Measurements from ENCODE around the gene ARHGAP25. TPM values are rescaled to one million over a fixed set of nuclear protein-coding genes. Genes with fewer than 3 reads are reported as not detected.
A peak's percentile ranks its signal among the peaks of the same experiment; 100 is the strongest.

The ARHGAP25 gene
- total and polyA plus RNA-seq, 10 of the 15 experiments (the other 5 are each of a cell fraction or from before 2014, with no cell fraction given): 0.15 to 1.0 (median 0.46) TPM

DNA sequence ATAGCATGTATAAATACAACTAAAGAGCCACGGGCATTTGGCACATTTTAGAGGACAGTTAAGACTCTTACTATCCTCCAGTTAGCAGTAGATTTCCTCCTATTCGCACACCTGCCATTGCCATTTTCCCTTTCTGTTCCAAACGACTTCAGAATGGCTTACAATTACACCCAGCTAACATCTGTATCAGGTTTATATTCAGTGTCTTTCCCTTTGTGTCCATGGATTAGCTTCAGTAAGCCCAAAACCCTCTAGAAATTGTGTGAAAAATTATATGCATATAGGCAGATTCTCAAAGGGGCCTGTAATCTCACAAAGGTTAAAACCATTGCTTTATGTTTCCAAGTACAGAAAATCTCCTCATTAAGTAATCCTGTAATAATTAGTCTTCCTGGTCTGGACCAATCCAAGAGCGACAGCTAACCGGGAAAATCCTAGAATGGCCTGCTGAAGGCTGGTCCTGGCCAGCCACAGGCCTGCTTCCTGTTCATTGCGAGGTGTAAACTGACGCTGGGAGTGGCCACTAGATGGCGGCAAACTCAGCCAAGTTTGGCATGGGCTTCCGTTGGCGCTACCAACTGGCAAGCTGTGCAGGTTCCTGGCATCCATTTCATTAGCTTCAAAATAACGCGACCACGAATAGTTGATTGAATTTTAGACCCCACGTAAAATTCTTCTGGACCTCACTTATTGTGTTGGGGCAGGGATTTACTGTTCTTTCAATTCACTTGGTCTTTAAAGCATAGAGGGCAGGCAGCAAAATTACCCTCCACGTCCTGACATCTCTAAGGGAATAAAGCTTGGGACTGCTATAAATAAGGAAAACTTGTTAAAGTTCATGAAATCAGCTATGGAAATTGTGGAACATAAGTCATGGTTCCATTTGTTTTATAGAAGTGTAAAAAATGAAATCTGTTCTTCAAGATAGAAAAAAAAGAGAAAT lies 17.1 kb downstream of the ARHGAP25 start (continued):
- TF ChIP-seq IRF4 (IDR thresholded peaks at IDR 0.05; ENCODE audit: low read depth, low read length) (peak; percentile 61; the same call in 1 of the 2 replicates), NR2C2 (IDR thresholded peaks at IDR 0.05; ENCODE audit: borderline replicate concordance, control insufficient read depth, insufficient read length, low read depth) (no peak), SRF (IDR thresholded peaks at IDR 0.05; ENCODE audit: low read depth in 2 of 2, low read length in 2 of 2) (peak; percentile 96 to 97)

DNA sequence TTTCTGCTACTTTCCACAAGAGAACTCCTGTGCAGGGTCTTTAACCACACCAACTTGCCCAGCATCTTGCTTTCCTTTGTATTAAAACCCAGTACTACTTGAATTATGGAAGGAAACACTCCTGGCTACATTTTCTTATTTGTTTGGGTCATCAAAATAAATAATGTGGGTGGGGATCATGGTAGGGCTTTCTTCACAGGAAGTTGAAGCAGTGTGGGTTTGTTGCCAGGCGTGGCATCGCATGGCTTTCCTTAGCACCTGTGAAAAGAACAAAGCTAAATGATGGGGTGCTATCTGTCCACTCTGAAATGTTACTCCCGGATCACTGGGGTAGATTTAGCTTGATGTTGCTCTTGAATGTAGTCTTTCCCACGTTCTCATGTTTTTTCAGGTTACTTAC lies 18.7 kb downstream of the ARHGAP25 start:
- FAIRE-seq: no peak
- ChIA-PET CTCF (interaction anchor here (0.9 to 3.7 kb wide), 12 partner anchors 9 to 555 kb away, joined by 3 to 75 read pairs (median 14); no protein-coding TSS in a partner anchor), RAD21 (ENCODE audit: unreplicated experiment) (no interaction called here), SMC1A (ENCODE audit: uncharacterized antibody, unreplicated experiment) (interaction anchor here (0.6 to 3.8 kb wide), 7 partner anchors 15 to 971 kb away, joined by 3 to 27 read pairs (median 3); no protein-coding TSS in a partner anchor), POLR2A (no interaction called here)
- Histone ChIP-seq H3K4me1 (ENCODE audit: control insufficient read depth, insufficient read depth, low read length) (no peaks in the 10 kb centered on the region), H3K36me3 (ENCODE audit: control insufficient read depth in 2 of 2, insufficient read depth in 2 of 2, low read length in 1 of 2) (no peaks in the 10 kb centered on the region), H3K27ac (ENCODE audit: control insufficient read depth, insufficient read depth) (no peak overlapping the region), H4K20me1 (ENCODE audit: control insufficient read depth, insufficient read depth) (no peaks in the 10 kb centered on the region; the same call in 1 of the 2 replicates), H3K4me2 (ENCODE audit: control insufficient read depth, insufficient read depth) (no peak overlapping the region), H3K27me3 (replicated peaks in 1 of 2; ENCODE audit: control insufficient read depth in 2 of 2, insufficient read depth in 2 of 2, low read length in 1 of 2) (peaks cover 0 to 1% of the 10 kb centered on the region in 2 experiments; a peak in 2 of 4 replicates), H3K4me3 (no peak overlapping the region), H3K79me2 (ENCODE audit: control insufficient read depth, insufficient read depth, low read length) (no peaks in the 10 kb centered on the region), H2AFZ (ENCODE audit: control insufficient read depth, low read depth, low read length) (no peak overlapping the region), H3K9ac (ENCODE audit: control insufficient read depth, insufficient read depth, low read length) (no peak overlapping the region), H3K9me3 (replicated peaks; ENCODE audit: control insufficient read depth, insufficient read depth, low read length) (no peaks in the 10 kb centered on the region; the same call in 2 of the 3 replicates)
- intact Hi-C loops (cut with micrococcal nuclease; ENCODE audit: unreplicated experiment) (no loop called here), in situ Hi-C loops (cut with MboI) (loop anchor here (5.0 kb wide), 1 partner anchor 154 kb away; no protein-coding TSS in a partner anchor)
- 50% methylated on average over 4 of the region's 4 CpGs for WGBS (ENCODE audit: insufficient coverage, insufficient replicate concordance, low lambda C conversion rate, missing lambda C conversion rate)
- no peak for ATAC-seq
- TF ChIP-seq ZSCAN29 (IDR thresholded peaks at IDR 0.05): no peak
- TF ChIP-seq BACH1 (IDR thresholded peaks at IDR 0.05; ENCODE audit: borderline replicate concordance): no peak
- TF ChIP-seq, protein P1, sequence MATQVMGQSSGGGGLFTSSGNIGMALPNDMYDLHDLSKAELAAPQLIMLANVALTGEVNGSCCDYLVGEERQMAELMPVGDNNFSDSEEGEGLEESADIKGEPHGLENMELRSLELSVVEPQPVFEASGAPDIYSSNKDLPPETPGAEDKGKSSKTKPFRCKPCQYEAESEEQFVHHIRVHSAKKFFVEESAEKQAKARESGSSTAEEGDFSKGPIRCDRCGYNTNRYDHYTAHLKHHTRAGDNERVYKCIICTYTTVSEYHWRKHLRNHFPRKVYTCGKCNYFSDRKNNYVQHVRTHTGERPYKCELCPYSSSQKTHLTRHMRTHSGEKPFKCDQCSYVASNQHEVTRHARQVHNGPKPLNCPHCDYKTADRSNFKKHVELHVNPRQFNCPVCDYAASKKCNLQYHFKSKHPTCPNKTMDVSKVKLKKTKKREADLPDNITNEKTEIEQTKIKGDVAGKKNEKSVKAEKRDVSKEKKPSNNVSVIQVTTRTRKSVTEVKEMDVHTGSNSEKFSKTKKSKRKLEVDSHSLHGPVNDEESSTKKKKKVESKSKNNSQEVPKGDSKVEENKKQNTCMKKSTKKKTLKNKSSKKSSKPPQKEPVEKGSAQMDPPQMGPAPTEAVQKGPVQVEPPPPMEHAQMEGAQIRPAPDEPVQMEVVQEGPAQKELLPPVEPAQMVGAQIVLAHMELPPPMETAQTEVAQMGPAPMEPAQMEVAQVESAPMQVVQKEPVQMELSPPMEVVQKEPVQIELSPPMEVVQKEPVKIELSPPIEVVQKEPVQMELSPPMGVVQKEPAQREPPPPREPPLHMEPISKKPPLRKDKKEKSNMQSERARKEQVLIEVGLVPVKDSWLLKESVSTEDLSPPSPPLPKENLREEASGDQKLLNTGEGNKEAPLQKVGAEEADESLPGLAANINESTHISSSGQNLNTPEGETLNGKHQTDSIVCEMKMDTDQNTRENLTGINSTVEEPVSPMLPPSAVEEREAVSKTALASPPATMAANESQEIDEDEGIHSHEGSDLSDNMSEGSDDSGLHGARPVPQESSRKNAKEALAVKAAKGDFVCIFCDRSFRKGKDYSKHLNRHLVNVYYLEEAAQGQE (IDR thresholded peaks at IDR 0.05; ENCODE audit: low read depth, low read length): no peak
- TF ChIP-seq MXI1 (IDR thresholded peaks at IDR 0.05; ENCODE audit: low read depth, low read length): no peak
- no peak for TF ChIP-seq TARDBP (IDR thresholded peaks at IDR 0.05; ENCODE audit: borderline replicate concordance)
- TF ChIP-seq IRF4 (IDR thresholded peaks at IDR 0.05; ENCODE audit: low read depth, low read length): no peak
- no peak for TF ChIP-seq CEBPB (IDR thresholded peaks at IDR 0.05; ENCODE audit: borderline replicate concordance in 1 of 2, low read depth in 2 of 2, low read length in 2 of 2)
- TF ChIP-seq, protein P2, sequence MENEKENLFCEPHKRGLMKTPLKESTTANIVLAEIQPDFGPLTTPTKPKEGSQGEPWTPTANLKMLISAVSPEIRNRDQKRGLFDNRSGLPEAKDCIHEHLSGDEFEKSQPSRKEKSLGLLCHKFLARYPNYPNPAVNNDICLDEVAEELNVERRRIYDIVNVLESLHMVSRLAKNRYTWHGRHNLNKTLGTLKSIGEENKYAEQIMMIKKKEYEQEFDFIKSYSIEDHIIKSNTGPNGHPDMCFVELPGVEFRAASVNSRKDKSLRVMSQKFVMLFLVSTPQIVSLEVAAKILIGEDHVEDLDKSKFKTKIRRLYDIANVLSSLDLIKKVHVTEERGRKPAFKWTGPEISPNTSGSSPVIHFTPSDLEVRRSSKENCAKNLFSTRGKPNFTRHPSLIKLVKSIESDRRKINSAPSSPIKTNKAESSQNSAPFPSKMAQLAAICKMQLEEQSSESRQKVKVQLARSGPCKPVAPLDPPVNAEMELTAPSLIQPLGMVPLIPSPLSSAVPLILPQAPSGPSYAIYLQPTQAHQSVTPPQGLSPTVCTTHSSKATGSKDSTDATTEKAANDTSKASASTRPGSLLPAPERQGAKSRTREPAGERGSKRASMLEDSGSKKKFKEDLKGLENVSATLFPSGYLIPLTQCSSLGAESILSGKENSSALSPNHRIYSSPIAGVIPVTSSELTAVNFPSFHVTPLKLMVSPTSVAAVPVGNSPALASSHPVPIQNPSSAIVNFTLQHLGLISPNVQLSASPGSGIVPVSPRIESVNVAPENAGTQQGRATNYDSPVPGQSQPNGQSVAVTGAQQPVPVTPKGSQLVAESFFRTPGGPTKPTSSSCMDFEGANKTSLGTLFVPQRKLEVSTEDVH (IDR thresholded peaks at IDR 0.05; ENCODE audit: low read depth, partially characterized antibody): no peak
- TF ChIP-seq IKZF1 (conservative IDR thresholded peaks at IDR 0.05): no peak
- TF ChIP-seq, protein P3, sequence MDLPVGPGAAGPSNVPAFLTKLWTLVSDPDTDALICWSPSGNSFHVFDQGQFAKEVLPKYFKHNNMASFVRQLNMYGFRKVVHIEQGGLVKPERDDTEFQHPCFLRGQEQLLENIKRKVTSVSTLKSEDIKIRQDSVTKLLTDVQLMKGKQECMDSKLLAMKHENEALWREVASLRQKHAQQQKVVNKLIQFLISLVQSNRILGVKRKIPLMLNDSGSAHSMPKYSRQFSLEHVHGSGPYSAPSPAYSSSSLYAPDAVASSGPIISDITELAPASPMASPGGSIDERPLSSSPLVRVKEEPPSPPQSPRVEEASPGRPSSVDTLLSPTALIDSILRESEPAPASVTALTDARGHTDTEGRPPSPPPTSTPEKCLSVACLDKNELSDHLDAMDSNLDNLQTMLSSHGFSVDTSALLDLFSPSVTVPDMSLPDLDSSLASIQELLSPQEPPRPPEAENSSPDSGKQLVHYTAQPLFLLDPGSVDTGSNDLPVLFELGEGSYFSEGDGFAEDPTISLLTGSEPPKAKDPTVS (IDR thresholded peaks at IDR 0.05; ENCODE audit: low read depth, low read length): no peak
- no TSS peak for BruUV-seq (replicated peaks)
- DNase-seq (ENCODE audit: low read depth, low spot score): no peak

Measured in GM12878 (cell line).